ENCODE results near the gene RABGAP1L. TPM values are rescaled to one million over a fixed set of nuclear protein-coding genes. Genes with fewer than 3 reads are reported as not detected.

RABGAP1L gene
- total and polyA plus RNA-seq, 4 donors = 4.8 to 53.5 (median 18.8) TPM

DNA sequence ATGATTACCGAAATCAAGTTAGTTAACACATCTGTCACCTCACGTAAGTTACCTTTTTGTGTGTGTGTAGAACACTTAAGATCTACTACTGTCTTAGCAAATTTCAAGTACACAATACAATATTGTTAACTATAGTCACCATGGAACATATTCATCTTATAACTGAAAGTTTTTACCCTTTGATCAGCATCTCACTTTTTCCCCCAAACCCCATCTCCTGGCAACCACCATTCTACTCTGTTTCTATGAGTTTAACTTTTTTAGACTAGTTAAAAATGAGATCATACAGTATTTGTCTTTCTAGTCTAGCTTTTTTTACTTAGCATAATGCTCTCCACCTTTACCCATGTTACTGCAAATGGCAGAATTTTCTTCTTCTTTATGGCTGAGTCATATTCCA lies 124.7 kb downstream of the RABGAP1L start:
- peaks cover 0 to 5% (median 1%) of the 10 kb centered on the region in 4 donors for H3K36me3 ChIP-seq (ENCODE audit: control insufficient read depth in 4 of 4, insufficient read depth in 3 of 4, low read depth in 1 of 4, low read length in 3 of 4)
- H3K27ac ChIP-seq (ENCODE audit: low read depth in 1 of 2, low read length in 2 of 2) = no peak overlapping the region
- no peak overlapping the region for H3K9ac ChIP-seq (ENCODE audit: low read depth in 1 of 2, low read length in 2 of 2)
- no peak overlapping the region for H3K4me3 ChIP-seq (ENCODE audit: low read depth in 1 of 3, low read length in 3 of 3)
- DNase-seq (ENCODE audit: low spot score) = no peak
- WGBS = 99% methylated on average over 2 of the region's 2 CpGs
- H3K9me3 ChIP-seq (ENCODE audit: control insufficient read depth in 4 of 4, low read length in 3 of 4) = no peaks in the 10 kb centered on the region
- no peaks in the 10 kb centered on the region for H3K27me3 ChIP-seq (ENCODE audit: control insufficient read depth in 4 of 4, insufficient read depth in 4 of 4, low read length in 3 of 4)
- TF ChIP-seq, protein P1, sequence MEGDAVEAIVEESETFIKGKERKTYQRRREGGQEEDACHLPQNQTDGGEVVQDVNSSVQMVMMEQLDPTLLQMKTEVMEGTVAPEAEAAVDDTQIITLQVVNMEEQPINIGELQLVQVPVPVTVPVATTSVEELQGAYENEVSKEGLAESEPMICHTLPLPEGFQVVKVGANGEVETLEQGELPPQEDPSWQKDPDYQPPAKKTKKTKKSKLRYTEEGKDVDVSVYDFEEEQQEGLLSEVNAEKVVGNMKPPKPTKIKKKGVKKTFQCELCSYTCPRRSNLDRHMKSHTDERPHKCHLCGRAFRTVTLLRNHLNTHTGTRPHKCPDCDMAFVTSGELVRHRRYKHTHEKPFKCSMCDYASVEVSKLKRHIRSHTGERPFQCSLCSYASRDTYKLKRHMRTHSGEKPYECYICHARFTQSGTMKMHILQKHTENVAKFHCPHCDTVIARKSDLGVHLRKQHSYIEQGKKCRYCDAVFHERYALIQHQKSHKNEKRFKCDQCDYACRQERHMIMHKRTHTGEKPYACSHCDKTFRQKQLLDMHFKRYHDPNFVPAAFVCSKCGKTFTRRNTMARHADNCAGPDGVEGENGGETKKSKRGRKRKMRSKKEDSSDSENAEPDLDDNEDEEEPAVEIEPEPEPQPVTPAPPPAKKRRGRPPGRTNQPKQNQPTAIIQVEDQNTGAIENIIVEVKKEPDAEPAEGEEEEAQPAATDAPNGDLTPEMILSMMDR (IDR thresholded peaks at IDR 0.05; ENCODE audit: low read depth, low read length, missing input control) = no peak
- TF ChIP-seq YY1 (IDR thresholded peaks at IDR 0.05) (no peak), TAF1 (conservative IDR thresholded peaks at IDR 0.05) (no peak), FOXA2 (IDR thresholded peaks at IDR 0.05) (no peak), NR2F2 (IDR thresholded peaks at IDR 0.05) (no peak), HNF4G (IDR thresholded peaks at IDR 0.05) (no peak), FOXA1 (IDR thresholded peaks at IDR 0.05) (no peak), RAD21 (IDR thresholded peaks at IDR 0.05) (no peak), RXRA (IDR thresholded peaks at IDR 0.05) (no peak), JUND (IDR thresholded peaks at IDR 0.05) (no peak), SP1 (IDR thresholded peaks at IDR 0.05) (no peak), EGR1 (IDR thresholded peaks at IDR 0.05; ENCODE audit: low read depth in 2 of 2) (no peak), GABPA (IDR thresholded peaks at IDR 0.05 in 1 of 2, conservative IDR thresholded peaks at IDR 0.05 in 1 of 2) (no peak), HNF4A (conservative IDR thresholded peaks at IDR 0.05) (no peak)
- TF ChIP-seq, protein P2, sequence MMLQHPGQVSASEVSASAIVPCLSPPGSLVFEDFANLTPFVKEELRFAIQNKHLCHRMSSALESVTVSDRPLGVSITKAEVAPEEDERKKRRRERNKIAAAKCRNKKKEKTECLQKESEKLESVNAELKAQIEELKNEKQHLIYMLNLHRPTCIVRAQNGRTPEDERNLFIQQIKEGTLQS (IDR thresholded peaks at IDR 0.05) = no peak
- TF ChIP-seq, protein P3, sequence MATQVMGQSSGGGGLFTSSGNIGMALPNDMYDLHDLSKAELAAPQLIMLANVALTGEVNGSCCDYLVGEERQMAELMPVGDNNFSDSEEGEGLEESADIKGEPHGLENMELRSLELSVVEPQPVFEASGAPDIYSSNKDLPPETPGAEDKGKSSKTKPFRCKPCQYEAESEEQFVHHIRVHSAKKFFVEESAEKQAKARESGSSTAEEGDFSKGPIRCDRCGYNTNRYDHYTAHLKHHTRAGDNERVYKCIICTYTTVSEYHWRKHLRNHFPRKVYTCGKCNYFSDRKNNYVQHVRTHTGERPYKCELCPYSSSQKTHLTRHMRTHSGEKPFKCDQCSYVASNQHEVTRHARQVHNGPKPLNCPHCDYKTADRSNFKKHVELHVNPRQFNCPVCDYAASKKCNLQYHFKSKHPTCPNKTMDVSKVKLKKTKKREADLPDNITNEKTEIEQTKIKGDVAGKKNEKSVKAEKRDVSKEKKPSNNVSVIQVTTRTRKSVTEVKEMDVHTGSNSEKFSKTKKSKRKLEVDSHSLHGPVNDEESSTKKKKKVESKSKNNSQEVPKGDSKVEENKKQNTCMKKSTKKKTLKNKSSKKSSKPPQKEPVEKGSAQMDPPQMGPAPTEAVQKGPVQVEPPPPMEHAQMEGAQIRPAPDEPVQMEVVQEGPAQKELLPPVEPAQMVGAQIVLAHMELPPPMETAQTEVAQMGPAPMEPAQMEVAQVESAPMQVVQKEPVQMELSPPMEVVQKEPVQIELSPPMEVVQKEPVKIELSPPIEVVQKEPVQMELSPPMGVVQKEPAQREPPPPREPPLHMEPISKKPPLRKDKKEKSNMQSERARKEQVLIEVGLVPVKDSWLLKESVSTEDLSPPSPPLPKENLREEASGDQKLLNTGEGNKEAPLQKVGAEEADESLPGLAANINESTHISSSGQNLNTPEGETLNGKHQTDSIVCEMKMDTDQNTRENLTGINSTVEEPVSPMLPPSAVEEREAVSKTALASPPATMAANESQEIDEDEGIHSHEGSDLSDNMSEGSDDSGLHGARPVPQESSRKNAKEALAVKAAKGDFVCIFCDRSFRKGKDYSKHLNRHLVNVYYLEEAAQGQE (IDR thresholded peaks at IDR 0.05) = no peak
- TF ChIP-seq, protein P4, sequence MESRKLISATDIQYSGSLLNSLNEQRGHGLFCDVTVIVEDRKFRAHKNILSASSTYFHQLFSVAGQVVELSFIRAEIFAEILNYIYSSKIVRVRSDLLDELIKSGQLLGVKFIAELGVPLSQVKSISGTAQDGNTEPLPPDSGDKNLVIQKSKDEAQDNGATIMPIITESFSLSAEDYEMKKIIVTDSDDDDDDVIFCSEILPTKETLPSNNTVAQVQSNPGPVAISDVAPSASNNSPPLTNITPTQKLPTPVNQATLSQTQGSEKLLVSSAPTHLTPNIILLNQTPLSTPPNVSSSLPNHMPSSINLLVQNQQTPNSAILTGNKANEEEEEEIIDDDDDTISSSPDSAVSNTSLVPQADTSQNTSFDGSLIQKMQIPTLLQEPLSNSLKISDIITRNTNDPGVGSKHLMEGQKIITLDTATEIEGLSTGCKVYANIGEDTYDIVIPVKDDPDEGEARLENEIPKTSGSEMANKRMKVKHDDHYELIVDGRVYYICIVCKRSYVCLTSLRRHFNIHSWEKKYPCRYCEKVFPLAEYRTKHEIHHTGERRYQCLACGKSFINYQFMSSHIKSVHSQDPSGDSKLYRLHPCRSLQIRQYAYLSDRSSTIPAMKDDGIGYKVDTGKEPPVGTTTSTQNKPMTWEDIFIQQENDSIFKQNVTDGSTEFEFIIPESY (IDR thresholded peaks at IDR 0.05) = no peak
- TF ChIP-seq, protein P5, sequence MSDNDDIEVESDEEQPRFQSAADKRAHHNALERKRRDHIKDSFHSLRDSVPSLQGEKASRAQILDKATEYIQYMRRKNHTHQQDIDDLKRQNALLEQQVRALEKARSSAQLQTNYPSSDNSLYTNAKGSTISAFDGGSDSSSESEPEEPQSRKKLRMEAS (IDR thresholded peaks at IDR 0.05) = no peak
- no peaks in the 10 kb centered on the region for H3K4me1 ChIP-seq (ENCODE audit: control insufficient read depth in 4 of 4, insufficient read depth in 4 of 4, low read length in 3 of 4)

Data from liver (tissue), 9 donors.